HG02973 (cell line): Measurements from ENCODE around the gene BCL7C.
"Not testable (repeated sequence)": the region's sequence is repeated elsewhere in the genome, so short reads cannot be mapped to it uniquely, and the experiment has no call there.

Source experiments
- ATAC-seq: cut with Tn5 transposase; IDR thresholded peaks from one replicate; pipeline ENCODE4 v1.9.1; 2021; ENCODE audit warnings: moderate library complexity; ENCODE audit not compliant: unreplicated experiment

BCL7C gene

DNA sequence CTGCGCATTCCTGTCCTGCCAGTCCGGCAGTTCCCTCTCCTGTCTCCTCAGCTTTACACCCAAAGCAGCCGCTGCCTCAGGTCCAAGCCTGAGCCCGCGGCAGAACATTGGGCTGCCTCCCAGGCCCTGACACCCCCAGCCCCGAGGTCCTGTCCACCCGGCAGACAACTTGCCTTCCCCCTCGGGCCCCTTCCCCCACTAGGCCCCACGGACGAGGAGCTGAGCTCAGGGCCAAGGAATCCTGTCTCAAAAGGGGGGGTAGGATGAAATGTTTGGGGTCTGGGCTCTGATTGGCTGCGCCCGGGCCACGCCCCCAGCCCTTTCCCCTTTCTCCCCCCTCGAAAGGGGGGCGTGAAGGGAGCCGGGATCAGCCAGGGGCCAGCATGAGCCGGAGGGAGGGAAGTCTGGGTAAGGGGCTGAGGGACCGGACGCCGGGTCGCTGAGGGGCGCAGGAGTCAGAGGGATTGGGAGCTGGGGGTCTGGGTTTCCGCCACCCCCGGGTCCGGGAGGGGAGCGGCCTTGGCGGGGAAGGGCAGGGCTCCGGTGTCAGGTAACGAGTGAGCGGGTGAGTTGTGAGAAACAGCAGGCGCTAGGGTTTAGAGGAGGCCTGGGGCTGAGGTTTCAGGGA, 2.5 kb upstream of the BCL7C start, which contains the start of gene CTF1:
Gene CTF1, plus strand, starts transcription at position 354 of the 628 bp plus-strand sequence. Its CDS starts 30 bp downstream, at position 384.
- no peak for ATAC-seq

GRCh38 chr16:30895627-30896260, 1.9 kb upstream of the BCL7C start:
- ATAC-seq = no peak

DNA sequence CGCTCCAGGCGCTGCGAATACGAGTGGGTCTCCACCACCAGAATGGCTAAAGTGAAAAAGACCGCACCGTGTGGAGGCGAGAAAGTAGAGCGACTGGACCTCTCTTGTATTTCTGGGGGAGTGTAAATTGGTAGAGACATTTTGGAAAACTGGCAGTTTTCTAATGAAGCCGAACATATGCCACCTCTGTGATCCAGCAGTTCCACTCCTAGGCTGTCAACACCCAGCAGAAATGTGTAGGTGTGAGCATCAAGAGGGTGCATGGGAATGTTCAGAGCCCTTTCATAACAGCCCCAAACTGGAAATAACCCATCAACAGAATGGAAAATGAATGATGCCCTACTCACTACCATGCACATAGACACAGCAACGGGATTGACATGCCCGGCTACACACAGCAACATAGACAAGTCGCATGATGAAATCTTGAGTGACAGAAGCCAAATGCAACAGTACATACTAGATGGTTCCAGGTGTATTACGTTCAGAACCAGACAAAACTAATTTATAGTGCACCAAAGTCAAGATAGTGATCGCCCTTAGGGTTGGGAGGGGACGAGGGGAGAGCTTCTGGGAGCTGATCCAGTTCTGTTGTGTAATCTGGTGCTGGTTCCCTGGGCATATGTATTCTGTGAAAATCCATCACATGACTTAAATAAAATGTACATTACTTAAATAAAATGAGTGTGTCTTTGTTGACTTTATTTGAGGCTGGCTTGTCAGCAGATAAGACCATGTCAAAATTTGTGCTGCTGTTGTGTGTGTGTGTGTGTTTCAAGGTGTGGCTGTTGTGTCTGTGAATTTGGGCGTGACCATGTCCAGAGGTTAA, 877 bp upstream of the BCL7C start:
- no peak for ATAC-seq

DNA sequence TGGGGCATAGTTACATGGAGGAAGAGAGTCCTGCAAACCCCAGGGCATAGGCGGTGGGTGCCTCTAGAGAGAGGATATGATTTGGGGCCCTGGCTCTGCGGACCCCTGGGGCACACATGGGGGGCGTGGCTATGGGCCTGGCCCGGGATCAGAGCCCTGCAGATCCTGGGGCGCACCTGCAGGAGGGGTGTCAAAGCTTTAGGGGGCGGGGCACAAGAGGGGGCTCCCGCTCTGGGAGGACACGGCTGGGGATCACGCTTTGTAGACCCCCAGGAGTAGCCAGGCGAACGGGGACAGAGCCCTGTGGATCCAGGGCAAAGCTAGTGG, 497 bp downstream of the BCL7C start:
- peak; percentile 4 for ATAC-seq

GRCh38 chr16:30892670-30893416, 1.0 kb downstream of the BCL7C start:
- no peak for ATAC-seq

DNA sequence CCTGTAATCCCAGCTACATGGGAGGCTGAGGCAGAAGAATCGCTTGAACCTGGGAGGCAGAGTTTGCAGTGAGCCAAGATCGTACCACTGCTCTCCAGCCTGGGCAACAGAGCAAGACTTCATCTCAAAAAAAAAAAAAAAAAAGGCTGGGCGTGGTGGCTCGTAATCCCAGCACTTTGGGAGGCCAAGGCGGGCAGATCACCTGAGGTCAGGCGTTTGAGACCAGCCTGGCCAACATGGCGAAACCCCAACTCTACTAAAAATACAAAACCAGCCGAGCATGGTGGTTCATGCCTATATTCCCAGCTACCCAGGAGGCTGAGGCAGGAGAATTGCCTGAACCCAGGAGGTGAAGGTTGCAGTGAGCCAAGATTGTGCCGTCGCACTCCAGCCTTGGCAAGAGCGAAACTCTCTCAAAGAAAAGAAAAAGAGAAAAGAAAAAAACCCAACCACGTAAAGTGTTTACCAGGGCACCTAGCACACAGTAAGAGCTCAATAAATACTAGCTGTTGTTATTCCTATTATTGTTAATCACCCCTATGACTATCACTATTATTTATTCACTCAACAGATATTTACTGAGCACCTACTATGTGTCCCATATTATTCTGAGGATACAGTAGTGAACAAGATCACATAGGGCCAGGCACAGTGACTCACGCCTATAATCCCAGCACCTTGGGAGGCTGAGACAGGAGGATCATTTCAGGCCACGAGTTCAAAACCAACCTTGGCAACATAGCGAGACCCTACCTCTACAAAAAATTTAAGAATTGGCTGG, 2.6 kb downstream of the BCL7C start:
- ATAC-seq = not testable (repeated sequence)

- no peak for ATAC-seq
Measured at GRCh38 chr16:30889721-30890120, 4.2 kb downstream of the BCL7C start.

DNA sequence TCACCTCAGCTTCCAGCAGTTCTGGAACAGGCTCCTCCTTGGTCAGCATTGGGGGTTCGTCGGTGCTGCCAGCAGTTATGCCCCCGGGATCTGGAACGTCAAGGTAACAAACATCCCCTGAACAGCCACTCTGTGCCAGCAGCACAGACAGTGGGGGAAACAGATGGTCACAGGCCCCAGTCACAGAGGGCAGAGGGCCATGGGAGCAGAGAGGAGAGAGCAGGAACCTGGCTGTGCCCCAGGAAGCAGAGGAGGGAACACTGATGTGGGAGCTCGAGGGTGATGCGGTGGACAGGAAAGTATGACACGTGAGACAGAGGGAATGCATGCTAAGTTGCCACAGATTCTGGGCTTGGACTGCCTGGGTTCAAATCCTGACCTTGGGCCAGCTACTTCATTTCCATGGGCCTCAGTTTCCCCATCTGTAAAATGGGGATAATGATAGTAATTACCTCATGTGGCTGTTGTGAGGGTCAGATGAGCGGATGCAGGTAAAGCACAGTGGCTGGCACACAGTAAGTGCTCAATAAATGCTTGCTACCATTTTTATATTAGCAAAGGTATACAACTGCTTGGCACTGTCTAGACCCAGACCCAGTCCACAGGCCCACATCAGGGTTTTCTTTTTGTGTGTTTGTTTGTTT, 4.9 kb downstream of the BCL7C start:
- ATAC-seq = no peak

- no peak for ATAC-seq
Measured at GRCh38 chr16:30887927-30888326, 6.0 kb downstream of the BCL7C start.

DNA sequence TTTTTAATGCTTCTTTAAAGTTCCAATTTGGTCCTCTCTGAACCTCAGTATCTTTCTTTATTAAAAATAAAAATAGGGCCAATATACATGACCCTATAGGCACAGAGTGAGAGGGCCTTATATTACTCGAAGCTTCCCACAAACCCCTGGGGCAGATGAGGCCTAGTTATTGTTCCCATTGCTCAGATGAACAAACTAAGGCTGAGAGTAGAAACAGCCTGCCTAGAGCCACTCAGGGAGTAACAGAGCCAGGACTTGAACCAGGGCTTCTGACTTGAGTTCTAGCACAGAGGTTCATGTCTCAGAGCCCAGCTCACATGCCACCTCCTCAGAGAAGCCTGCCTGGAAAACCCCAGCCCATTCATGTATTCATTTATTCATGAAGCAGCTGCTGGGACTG, 7.7 kb downstream of the BCL7C start:
- ATAC-seq = no peak

DNA sequence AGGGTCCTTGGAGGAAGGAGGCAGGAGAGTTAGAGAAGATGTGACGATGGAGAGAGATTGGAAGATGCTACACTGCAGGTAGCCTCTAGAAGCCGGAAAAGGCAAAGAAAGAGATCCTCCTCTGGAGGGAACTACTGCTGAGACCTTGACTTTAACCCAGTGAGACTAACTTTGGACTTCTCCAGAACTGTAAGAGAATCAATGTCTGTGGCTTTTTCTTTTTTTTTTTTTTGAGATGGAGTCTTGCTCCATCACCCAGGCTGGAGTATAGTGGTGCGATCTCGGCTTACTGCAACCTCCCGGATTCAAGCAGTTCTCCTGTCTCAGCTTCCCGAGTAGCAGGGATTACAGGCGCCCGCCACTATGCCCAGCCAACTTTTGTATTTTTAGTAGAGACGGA, 8.7 kb downstream of the BCL7C start:
- no peak for ATAC-seq

DNA sequence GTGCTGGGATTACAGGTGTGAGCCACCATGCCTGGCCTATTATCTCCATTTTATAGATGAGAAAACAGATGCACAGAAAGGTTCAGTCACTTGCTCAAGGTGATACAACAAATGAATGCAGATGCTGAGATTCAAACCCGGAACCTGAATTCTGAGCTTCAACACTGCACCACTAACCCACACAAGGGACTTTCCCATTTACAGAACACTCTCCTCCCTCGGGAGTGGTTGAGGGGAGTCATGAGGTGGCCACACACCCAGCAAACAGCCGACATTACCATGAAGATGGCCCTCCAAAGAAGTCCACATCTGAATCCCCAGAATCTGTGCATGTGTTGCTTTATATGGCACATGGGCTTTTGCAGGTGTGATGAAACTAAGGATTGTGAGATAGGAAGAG, 9.1 kb downstream of the BCL7C start:
- no peak for ATAC-seq

- no peak for ATAC-seq
Measured at GRCh38 chr16:30882429-30883310, 11.2 kb downstream of the BCL7C start.

DNA sequence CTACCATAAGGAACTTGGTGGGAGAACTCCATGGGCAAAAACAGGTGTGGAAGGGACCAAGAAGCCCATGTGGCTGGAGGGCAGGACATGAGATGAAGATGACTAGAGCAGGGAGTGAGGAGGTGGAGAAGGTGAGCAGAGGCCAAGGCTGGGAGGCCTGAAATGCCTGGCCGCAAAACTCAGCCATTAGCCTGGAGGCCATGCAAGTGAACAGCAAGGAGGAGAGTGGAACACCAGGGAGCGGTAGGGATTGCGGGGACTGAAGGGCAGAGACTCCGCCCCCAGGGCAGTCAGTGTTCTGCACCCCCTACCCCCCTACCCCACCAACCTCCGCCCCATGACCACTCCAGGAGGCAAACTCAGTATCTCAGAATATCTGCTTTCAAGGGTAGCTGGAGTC, 17.0 kb downstream of the BCL7C start:
- ATAC-seq = no peak

GRCh38 chr16:30875871-30876801, 17.7 kb downstream of the BCL7C start:
- ATAC-seq = no peak

GRCh38 chr16:30874821-30875717, 18.8 kb downstream of the BCL7C start:
- peak; percentile 63 for ATAC-seq

DNA sequence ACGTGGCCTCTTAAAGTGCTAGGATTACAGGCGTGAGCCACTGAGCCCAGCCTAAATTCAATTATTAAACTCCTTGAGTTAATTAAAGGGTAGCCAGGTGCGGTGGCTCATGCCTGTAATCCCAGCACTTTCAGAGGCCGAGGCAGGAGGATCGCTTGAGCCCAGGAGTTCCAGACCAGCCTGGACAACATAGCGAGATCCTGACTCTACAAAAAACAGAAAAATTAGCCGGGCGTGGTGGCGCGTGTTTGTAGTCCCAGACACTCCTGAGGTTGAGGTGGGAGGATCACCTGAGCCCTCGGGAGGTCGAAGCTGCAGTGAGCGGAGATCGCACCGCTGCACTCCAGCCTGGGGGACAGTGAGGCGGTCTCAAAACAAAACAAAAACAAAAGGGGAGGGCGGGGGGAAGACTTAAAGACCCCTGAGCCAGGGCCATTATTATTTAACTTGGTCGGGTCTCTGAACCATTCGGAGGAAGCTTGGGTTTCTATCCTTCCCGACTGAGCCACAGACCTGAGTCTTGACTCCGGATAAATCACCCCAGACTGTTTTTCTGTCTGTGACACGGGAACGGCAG, 19.5 kb downstream of the BCL7C start:
- ATAC-seq = no peak
